GM19397 (cell line): ENCODE results near the gene SCAP.
"Not testable (repeated sequence)": the region's sequence is repeated elsewhere in the genome, so short reads cannot be mapped to it uniquely, and the experiment has no call there.

Experiments used
- ATAC-seq: cut with Tn5 transposase; IDR thresholded peaks from one replicate; pipeline ENCODE4 v1.9.1; 2021; ENCODE audit warnings: mild to moderate bottlenecking, moderate library complexity; ENCODE audit not compliant: unreplicated experiment

The SCAP gene

DNA sequence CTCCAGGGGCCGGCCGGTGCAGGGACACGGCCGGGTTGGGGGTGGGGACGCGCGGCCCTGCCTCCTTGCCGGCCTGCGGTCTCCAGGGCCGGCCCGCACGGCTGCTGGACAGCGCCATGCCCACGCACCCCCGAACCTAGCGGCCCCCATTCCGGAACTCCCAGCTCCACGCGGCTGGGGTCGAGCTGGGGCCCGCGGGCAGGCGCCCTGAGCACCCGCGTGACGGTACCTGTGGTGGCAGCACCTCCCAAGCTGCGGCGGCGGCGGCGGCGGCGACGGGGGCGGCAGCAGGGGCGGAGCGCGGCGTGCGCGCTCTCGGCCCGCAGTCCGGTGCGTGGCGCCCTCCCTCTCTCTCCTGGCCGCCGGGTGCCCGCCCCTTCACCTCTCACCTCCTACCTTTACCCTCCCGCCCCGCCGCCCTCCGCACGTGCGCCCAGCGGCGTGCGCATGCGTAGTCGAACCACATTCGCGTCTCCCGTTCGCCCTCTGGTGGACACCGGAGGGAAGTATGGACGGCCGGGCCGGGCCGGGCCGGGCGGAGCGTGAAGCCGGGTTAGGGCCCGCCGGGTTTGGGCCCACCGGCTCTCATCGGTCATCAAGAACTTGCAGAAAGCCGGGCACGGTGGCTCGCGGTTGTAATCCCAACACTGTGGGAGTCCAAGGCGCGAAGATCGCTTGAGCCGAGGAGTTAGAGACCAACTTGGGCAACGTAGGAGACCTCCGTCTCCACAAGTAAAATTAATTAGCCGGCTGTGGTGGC lies at the start of gene SCAP:
TSS of gene SCAP (minus strand) at position 372 of the 760 bp plus-strand sequence. CDS start 32,948 bp downstream, outside the sequence.
- peak; percentile 90 for ATAC-seq

DNA sequence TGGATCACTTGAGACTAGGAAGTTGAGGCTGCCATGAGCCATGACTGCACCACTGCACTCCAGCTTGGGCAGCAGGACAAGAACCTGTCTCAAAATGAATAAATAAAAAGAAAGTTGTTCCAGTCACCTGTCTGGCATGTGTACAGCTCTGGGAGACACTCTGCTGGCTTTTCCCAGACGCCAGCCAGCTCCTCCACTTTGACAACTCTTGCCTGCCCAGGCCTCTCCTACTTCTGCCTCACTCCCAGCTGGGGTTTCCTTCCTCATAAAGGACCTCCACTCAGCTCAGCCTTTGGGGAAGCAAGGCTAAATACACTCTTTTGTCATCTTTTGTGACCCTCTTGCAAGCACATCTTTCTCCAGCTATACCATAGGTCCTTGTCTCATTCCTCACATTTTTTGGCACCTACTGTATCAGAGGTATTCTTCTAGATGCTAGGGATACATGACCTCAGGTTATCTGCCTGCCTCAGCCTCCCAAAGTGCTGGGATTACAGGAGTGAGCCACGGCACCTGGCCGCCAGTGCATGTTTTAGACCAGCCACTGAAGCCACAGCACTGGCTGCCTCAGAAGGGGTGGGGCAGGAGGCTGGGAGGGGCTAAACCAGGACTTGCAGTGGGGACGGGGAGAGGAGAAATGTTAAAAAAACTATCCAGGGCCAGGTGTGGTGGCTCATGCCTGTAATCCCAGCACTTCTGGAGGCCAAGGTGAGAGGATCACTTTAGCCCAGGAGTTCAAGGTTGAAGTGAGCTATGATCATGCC lies 47.8 kb upstream of the SCAP start:
- no peak for ATAC-seq

DNA sequence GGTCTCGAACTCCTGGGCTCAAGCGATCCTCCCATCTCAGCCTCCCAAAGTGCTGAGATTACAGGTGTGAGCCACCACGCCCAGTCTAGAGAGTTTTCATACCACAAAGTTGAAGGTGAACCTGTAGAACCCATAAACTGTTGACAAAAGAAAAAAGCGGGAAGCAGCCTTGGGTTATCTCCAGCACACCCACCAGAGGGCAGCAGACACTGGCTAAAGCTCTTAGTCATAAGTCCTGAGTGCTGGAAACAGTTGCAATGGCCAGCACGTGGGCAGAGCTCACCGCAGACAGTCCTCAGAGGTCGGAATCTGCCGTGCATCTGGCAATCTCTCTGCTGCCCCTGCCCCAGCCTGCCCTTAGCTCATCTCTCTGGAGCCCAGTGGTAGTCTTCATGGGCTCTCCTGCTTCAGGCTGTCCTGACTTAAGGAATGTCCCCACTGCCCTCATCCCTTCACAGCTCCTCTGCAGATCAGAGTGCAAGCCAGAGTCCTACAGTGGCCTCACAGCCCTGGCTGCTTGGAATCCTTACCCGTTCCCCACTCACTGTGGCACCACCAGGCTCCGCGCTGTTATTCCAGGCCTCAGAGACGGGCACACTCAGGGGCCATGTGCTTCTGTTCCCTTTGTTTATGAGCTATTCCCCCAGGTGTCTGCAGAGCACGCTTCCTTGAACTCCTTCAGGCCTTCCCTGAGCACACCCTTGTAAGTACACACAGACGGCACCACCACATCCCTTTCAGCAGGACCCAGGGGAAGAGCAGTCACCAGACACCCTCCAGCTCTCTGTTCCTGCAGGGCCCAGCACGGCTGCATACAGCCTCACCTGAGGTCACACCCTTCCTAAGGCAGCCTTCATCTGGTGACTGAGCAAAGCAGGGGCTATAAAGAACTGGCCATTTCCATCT lies 46.6 kb upstream of the SCAP start:
- no peak for ATAC-seq

- no peak for ATAC-seq
These were observed 45.0 kb upstream of the SCAP start for GRCh38 chr3:47520756-47521155.

DNA sequence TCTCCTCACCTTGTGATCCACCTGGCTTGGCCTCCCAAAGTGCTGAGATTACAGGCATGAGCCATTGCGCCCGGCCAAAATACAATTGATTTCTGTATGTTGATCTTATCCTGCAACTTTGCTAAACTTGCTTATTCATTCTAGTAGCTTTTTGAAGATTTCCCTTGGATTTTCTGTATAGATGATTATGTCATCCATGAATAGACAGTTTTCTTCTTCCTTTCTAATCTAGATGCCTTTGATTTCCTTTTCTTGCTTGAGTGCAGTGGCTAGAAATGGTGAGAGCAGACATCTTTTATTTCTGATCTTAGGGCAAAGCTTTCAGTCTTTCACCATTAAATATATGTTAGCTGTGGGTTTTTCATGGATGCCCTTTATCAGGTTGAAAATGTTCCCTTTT lies 42.2 kb upstream of the SCAP start:
- ATAC-seq, result no peak

DNA sequence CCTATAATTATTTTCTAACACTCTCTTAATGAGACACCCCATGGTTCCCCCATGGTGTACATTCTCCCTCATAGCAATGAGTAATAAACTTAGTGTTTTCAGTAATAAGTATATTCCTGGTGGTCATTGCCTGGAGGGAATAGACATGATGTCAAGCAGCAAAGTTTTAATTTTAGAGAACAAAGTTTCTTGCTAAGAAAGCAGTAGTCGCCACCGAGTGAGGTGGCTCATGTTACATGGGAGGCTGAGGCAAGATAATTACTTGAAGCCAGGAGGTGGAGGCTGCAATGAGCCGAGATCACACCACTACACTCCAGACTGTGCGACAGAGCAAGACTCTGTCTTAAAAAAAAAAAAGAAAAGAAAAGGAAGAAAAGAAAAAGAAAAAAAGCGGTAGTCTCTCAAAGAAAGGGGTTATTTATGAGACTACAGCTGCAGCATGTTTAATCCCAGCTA lies 40.2 kb upstream of the SCAP start:
- ATAC-seq, result no peak

- ATAC-seq, result no peak
These were observed 39.4 kb upstream of the SCAP start for GRCh38 chr3:47515100-47515499.

DNA sequence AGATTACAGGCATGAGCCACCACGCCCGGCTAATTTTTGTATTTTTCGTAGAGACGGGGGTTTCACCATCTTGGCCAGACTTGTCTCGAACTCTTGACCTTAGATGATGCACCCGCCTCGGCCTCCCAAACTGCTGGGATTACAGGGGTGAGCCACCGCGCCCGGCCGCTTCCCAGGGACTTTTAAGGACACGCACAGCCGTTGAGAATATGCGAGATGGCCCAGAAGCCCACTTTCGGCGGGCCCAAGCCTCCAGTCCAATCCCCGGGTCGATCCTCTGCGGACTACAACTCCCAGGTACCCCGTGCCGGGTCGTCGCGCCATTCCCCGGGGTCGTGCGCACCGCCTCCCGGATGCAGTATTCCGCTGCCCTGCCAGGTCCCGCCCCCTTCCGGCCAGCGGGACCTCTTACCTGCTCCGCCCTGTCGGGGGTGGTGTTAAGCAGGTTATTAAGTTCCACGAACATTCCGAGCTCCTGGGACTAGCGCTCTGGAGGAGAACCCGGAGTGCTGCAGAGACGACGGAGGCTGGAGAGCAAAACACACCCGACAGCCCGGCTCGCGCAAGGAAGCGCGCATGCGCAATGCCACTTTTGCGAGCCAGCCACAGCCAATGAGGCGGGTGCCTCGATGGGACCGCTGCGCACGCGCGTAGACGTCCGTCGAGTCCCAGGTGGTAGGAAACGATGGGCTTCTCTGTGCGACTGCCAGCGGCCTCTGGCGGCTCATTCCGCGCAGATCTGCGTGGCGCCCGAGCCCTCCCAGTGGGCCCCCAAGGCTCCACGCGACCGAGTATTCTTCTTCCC lies 37.6 kb upstream of the SCAP start, which contains the start of gene ELP6:
TSS of gene ELP6 (minus strand) at position 588 of the 805 bp plus-strand sequence. CDS start at position 466, 122 bp downstream.
- ATAC-seq, result peak; percentile 92

DNA sequence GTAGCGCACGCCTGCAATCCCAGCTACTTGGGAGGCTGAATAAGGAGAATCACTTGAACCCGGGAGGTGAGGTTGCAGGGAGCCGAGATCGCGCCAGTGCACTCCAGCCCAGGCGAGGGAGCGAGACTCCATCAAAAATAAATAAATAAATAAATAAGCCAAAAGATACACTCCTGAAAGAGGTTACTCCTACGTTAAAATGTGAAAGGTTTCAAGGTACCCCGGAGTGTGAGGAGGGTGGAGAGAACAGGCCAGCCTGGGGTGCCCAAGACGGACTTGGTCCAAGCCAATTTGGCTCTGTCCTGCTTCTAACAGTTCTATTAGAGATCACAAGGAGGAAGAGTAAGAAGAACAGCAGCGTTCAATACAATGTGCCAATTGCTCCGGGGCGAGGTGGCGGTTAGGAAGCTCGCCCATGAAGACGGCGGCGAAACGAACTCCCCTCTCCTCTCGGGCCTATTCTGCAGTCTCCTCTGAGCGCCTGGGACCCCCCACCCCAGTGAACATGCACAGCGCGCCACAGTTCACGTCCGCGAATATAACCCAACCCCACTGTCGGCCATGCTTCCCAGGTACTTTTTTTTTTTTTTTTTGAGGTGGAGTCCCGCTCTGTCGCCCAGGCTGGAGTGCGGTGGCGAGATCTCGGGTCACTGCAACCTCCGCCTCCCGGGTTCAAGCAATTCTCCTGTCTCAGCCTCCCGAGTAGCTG lies 36.8 kb upstream of the SCAP start:
- no peak for ATAC-seq

DNA sequence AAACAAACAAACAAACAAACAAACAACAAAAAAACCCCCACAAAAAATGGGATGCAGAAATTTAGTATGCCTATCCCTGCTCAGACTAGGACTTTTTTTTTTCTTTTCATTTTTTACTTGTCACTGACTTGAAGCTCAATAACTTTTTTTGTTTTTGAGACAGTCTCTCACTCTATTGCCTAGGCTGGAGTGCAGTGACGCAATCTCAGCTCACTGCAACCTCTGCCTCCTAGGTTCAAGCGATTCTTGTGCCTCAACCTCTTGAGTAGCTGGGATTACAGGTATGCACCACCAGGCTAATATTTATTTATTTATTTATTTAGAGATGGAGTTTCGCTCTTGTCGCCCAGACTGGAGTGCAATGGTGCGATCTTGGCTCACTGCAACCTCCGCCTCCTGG lies 29.5 kb upstream of the SCAP start:
- not testable (repeated sequence) for ATAC-seq

DNA sequence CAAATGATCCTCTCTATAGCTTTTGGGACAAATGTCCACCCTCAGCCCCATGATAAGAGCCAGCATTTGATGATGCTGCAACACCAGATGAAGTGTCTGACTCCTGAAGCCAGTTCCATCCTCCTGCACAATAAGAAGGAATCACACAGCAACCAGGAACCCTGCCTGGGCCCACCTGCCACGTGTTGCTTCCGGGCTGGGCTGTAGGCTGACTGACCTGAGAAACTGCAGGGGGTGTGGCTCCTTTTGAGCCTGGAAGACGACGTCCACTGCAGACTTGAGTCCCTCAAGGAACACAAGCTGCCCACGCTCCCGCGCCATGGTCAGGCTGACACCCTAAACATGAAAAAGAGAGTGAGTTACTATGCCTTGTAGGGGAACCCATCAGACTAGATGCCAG lies 28.4 kb upstream of the SCAP start:
- ATAC-seq, result no peak

DNA sequence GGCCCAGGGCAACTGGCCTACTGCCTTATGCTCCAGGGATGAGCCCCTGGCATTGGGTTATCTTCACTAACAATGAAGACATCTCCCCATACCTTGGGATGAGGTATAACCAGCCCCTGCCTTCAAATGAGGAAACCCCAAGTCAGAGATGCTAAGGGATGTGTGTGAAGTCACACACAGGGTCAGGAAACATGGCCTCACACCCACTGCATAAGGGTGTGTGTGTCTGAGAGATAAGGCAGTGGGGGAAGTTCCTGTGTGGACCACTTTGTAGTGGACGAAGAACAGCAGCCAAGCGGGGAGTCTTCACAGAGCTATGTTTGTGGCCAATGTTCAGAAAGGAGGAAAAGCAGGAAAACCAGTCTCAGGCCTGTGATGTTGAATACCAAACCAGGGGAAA lies 27.3 kb upstream of the SCAP start:
- no peak for ATAC-seq

DNA sequence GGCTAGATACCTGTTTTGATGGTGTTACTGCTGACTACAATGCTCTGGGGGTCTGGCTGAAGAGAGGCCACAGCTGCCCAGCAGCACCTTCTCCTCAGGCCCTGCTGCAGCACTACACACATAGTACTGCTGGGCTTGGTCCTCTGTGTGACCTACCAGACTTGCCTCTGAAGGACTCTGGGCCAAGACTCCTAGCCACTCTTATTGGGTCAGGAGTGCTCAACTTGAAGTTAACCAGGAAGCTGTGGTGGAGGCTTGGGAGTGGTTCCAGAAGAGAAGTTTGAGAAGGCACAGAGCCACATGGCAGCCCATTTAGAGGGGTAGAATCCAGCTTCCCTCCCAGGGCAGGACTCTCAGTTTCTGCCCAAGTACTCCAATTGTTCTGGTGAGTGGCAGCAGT lies 21.2 kb upstream of the SCAP start:
- ATAC-seq, result no peak

DNA sequence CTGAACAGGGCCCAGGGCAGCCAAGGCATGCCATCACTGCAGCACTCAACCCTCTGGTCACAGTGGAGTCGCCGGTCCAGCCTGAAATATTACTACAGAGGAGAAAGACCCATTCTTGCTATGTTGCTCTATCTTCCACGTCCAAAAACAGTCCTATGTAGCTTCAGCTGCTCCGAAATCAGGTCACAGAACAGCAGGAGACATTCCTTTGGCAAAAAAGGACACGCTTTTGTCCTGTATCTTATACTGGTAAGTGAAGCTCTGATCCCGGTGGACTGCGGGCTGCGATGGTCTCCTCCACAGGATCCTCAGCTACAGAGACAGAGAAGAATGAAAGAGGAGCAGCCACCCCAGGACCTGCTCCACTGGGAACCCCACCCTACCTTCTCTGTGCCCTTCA lies 20.1 kb upstream of the SCAP start:
- no peak for ATAC-seq

DNA sequence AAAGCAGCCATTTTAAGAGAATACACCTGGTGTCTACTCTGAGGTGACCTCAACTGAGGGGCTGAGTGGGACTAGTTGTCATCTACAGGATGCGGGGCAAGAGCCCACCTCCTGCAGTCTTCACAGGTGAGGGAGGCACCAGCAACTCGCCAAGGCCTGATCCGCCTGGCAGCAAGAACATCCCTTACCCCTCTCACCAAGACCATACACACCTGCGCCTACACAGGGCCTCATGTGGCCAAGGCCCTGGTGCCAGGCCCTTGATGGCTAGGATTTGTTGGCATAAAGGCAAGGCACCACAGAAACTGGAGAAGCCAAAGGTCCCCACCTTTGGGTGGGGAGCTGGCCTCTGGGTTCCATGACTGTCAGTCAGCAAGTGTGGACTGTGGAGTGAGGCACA lies 19.4 kb upstream of the SCAP start:
- ATAC-seq, result no peak

DNA sequence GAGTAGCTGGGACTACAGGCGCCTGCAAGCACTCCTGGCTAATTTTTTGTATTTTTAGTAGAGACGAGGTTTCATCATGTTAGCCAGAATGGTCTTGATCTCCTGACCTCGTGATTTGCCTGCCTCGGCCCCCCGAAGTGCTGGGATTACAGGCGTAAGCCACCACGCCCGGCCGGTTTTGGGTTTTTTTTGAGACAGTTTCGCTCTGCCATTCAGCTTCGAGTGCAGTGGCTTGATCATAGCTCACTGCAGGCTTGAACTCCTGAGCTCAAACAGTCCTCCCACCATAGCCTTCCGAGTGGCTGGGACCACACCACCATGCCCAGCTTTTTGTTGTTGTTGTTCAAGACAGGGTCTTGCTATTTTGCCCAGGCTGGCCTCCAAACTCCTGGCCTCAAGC lies 16.0 kb upstream of the SCAP start:
- ATAC-seq, result no peak

DNA sequence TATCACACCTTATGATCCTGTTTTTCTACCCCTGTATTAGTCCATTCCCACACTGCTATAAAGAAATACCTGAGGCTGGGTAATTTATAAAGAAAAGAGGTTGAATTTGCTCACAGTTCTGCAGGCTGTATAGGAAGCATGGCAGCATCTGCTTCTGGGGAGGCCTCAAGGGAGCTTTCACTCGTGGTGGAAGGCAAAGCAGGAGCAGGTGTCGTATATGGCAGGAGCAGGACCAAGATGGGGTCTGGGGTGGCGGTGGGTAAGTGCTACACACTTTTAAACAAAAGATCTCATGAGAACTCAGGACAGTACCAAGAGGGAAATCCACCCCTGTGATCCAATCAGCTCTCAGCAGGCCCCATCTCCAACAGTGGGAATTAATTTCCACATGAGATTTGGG lies 15.4 kb upstream of the SCAP start:
- no peak for ATAC-seq

GRCh38 chr3:47487265-47487664 lies 11.5 kb upstream of the SCAP start:
- ATAC-seq, result no peak

GRCh38 chr3:47485812-47486211 lies 10.1 kb upstream of the SCAP start:
- no peak for ATAC-seq

GRCh38 chr3:47482366-47482765 lies 6.6 kb upstream of the SCAP start:
- ATAC-seq, result no peak
